IMR-90 (cell line): ENCODE data around the gene NEK9.

Experiments
- CEBPB ChIP-seq: IDR thresholded peaks from 2 replicates; pipeline ENCODE4 v1.6.1; 2012; ENCODE audit warnings: low read depth, low read length, improper control_type of control experiment
- CTCF ChIP-seq: conservative IDR thresholded peaks from 2 replicates; pipeline ENCODE4 v1.5.1; 2012; ENCODE audit warnings: mild to moderate bottlenecking, low read depth, low read length, improper control_type of control experiment
- ELK1 ChIP-seq: fragments of 150-350 bp; IDR thresholded peaks from 2 replicates; pipeline ENCODE4 v1.6.1; 2016; ENCODE audit warnings: low read depth, mild to moderate bottlenecking, low read length, moderate library complexity, borderline replicate concordance
- FOS ChIP-seq: fragments of 150-350 bp; IDR thresholded peaks from 2 replicates; pipeline ENCODE4 v1.6.1; 2016; ENCODE audit warnings: low read depth, low read length
- POLR2A ChIP-seq: IDR thresholded peaks from 2 replicates; pipeline ENCODE4 v1.6.1; 2012; ENCODE audit warnings: mild to moderate bottlenecking, low read depth, low read length
- RAD21 ChIP-seq: IDR thresholded peaks from 2 replicates; pipeline ENCODE4 v1.6.1; 2012; ENCODE audit warnings: low read length, improper control_type of control experiment
- RFX5 ChIP-seq: IDR thresholded peaks from 2 replicates; pipeline ENCODE4 v1.8.0; 2012; ENCODE audit warnings: low read depth, mild to moderate bottlenecking, low read length, moderate library complexity
- SMC3 ChIP-seq: fragments of 150-350 bp; IDR thresholded peaks from 2 replicates; pipeline ENCODE4 v1.6.1; 2016; ENCODE audit warnings: low read depth, mild to moderate bottlenecking, antibody characterized with exemption, low read length, moderate library complexity

GRCh38 chr14:75138492-75138891, 11.6 kb upstream of the NEK9 start:
- no peak for TF ChIP-seq CEBPB
- TF ChIP-seq CTCF, result no peak
- no peak for TF ChIP-seq POLR2A
- TF ChIP-seq ELK1, result no peak
- TF ChIP-seq FOS, result no peak
- no peak for TF ChIP-seq RFX5
- TF ChIP-seq SMC3, result no peak
- no peak for TF ChIP-seq RAD21
